HepG2 (cell line): ENCODE measurements around the gene GDF9. TPM values are rescaled to one million over a fixed set of nuclear protein-coding genes. Genes with fewer than 3 reads are reported as not detected.

Source experiments
- ATAC-seq: fragments of 200-7000 bp; cut with Tn5 transposase; 3 replicates; pipeline ENCODE4 v1.9.1; 2020; ENCODE audit warnings: mild to moderate bottlenecking, moderate library complexity
- BruUV-seq: library from RNA; stranded (reverse); fragments of 400-500 nt; replicated peaks from 2 replicates; lab custom pipeline; 2021; lab: Mats Ljungman, UMichigan
- CTCF ChIA-PET: fragments of 300-600 bp; formaldehyde crosslinking; extraction: SDS; loops from one replicate; lab custom pipeline; 2021; ENCODE audit warnings: low total read pairs, inconsistent platforms, low intra/inter-chr PET ratio; lab: Yijun Ruan, JAX
- POLR2A ChIA-PET: fragments of 350-600 bp; sonication (Branson Sonifier 250); formaldehyde crosslinking; loops from one replicate; lab custom pipeline; 2020; ENCODE audit warnings: antibody characterized with exemption, inconsistent platforms; lab: Yijun Ruan, JAX
- DNase-seq: peaks from one replicate; pipeline ENCODE4 v3.0.0-alpha.2; 2015; ENCODE audit warnings: low spot score
- FAIRE-seq: peaks from 3 replicates; lab custom pipeline; 2011; peaks lifted over from hg19 to GRCh38; lab: Jason Lieb, UNC
- H2AFZ ChIP-seq: one replicate; pipeline ENCODE4 v1.6.1; 2011; ENCODE audit warnings: low read length, inconsistent platforms
- H3K27ac ChIP-seq: fragments of 300-600 bp; 3 replicates; pipeline ENCODE4 v1.8.0; 2011; ENCODE audit warnings: mixed run types, mild to moderate bottlenecking, mixed read lengths, low read length, inconsistent platforms; ENCODE audit not compliant: insufficient read depth; ENCODE audit errors: extremely low read length
- H3K27me3 ChIP-seq, 2 experiments: fragments of 200-600 bp in 1 of 2; 2 replicates in 1 of 2; 3 replicates in 1 of 2; pipeline versions ENCODE4 v1.6.0 to v1.8.0; 2011; ENCODE audit warnings: low read length in 2 of 2, mild to moderate bottlenecking in 2 of 2, moderate library complexity in 2 of 2, inconsistent platforms in 1 of 2; ENCODE audit not compliant: insufficient read depth in 2 of 2, control insufficient read depth in 1 of 2
- H3K36me3 ChIP-seq, 2 experiments: fragments of 200-600 bp in 1 of 2; replicated peaks in 1 of 2; 2 replicates in 1 of 2; 3 replicates in 1 of 2; pipeline versions ENCODE4 v1.5.1 to v1.8.0; 2011; ENCODE audit warnings: low read length in 2 of 2, inconsistent platforms in 1 of 2; ENCODE audit not compliant: insufficient read depth in 2 of 2, control insufficient read depth in 1 of 2
- H3K4me1 ChIP-seq: 2 replicates; pipeline ENCODE4 v1.5.1; 2012; ENCODE audit warnings: low read length, inconsistent platforms; ENCODE audit not compliant: insufficient read depth
- H3K4me2 ChIP-seq: 2 replicates; pipeline ENCODE4 v1.6.0; 2011; ENCODE audit warnings: low read depth, low read length, inconsistent platforms
- H3K4me3 ChIP-seq, 3 experiments: fragments of 200-600 bp in 1 of 3; sonication (generic), shearing (Covaris generic) in 1 of 3; replicated peaks in 1 of 3; 2 replicates each; pipeline ENCODE4 v1.5.1; 2011 to 2016; ENCODE audit warnings: low read length in 3 of 3, inconsistent platforms in 2 of 3, low read depth in 2 of 3, mild to moderate bottlenecking in 2 of 3, control low read depth in 1 of 3, mixed read lengths in 1 of 3; ENCODE audit not compliant: insufficient read depth in 1 of 3
- H3K79me2 ChIP-seq: one replicate; pipeline ENCODE4 v1.6.1; 2011; ENCODE audit warnings: low read length, inconsistent platforms; ENCODE audit not compliant: insufficient read depth
- H3K9ac ChIP-seq: 2 replicates; pipeline ENCODE4 v1.6.0; 2011; ENCODE audit warnings: mild to moderate bottlenecking, low read depth, low read length, inconsistent platforms; ENCODE audit not compliant: insufficient read depth
- H3K9me3 ChIP-seq: 2 replicates; pipeline ENCODE4 v1.5.1; 2012; ENCODE audit warnings: mild to moderate bottlenecking, low read length
- H4K20me1 ChIP-seq: 2 replicates; pipeline ENCODE4 v1.6.0; 2011; ENCODE audit warnings: inconsistent platforms, mild to moderate bottlenecking, low read length, moderate library complexity; ENCODE audit not compliant: insufficient read depth
- ETV6 ChIP-seq: sonication (generic); formaldehyde crosslinking; conservative IDR thresholded peaks from 2 replicates; pipeline ENCODE4 v1.4.0; 2020; ENCODE audit warnings: missing genetic modification reagents
- HBP1 ChIP-seq: IDR thresholded peaks from 2 replicates; pipeline ENCODE4 v1.6.1; 2016; ENCODE audit warnings: low read depth, control low read depth
- HDAC6 ChIP-seq: fragments of 200-600 bp; sonication (generic); IDR thresholded peaks from 2 replicates; pipeline ENCODE4 v1.7.0; 2017; ENCODE audit warnings: mild to moderate bottlenecking, antibody characterized with exemption, low read length, low read depth
- JARID2 ChIP-seq: sonication (generic); formaldehyde crosslinking; IDR thresholded peaks from 2 replicates; pipeline ENCODE4 v1.8.1; 2023; ENCODE audit warnings: missing genetic modification reagents, inconsistent platforms; ENCODE audit not compliant: insufficient replicate concordance
- MED8 ChIP-seq: sonication (generic); formaldehyde crosslinking; IDR thresholded peaks from 2 replicates; pipeline ENCODE4 v1.8.1; 2023; ENCODE audit warnings: mild to moderate bottlenecking, missing genetic modification reagents; ENCODE audit not compliant: insufficient replicate concordance
- NFE2L1 ChIP-seq: sonication (generic); formaldehyde crosslinking; IDR thresholded peaks from 2 replicates; pipeline ENCODE4 v1.4.0; 2020; ENCODE audit warnings: missing genetic modification reagents, mild to moderate bottlenecking, borderline replicate concordance
- NFYB ChIP-seq: sonication (generic); formaldehyde crosslinking; IDR thresholded peaks from 2 replicates; pipeline ENCODE4 v1.4.0; 2020; ENCODE audit warnings: missing genetic modification reagents
- PCBP2 ChIP-seq: fragments of 200-400 bp; formaldehyde crosslinking; optimal IDR thresholded peaks from 2 replicates; pipeline ENCODE3; 2018; ENCODE audit warnings: low read length, low read depth; ENCODE audit not compliant: poor library complexity, severe bottlenecking
- TIGD3 ChIP-seq: sonication (generic); formaldehyde crosslinking; IDR thresholded peaks from 2 replicates; pipeline ENCODE4 v1.5.1; 2020; ENCODE audit warnings: mild to moderate bottlenecking, missing genetic modification reagents, borderline replicate concordance
- YEATS4 ChIP-seq: sonication (generic); formaldehyde crosslinking; IDR thresholded peaks from 2 replicates; pipeline ENCODE4 v1.4.0; 2020; ENCODE audit warnings: missing genetic modification reagents, borderline replicate concordance
- YY1 ChIP-seq: IDR thresholded peaks from 2 replicates; pipeline ENCODE4 v1.6.1; 2011; ENCODE audit warnings: low read length, low read depth, moderate library complexity, mild to moderate bottlenecking; ENCODE audit not compliant: insufficient read depth, insufficient replicate concordance
- ZBTB7A ChIP-seq: sonication (generic); formaldehyde crosslinking; IDR thresholded peaks from 2 replicates; pipeline ENCODE4 v1.8.0; 2022; ENCODE audit warnings: mild to moderate bottlenecking, missing genetic modification reagents
- ZFP1 ChIP-seq: IDR thresholded peaks from 2 replicates; pipeline ENCODE4 v1.6.1; 2016
- ZKSCAN1 ChIP-seq: fragments of 150-350 bp; IDR thresholded peaks from 2 replicates; pipeline ENCODE4 v1.6.1; 2014; ENCODE audit warnings: low read length
- ZNF251 ChIP-seq: sonication (generic); formaldehyde crosslinking; IDR thresholded peaks from 2 replicates; pipeline ENCODE4 v1.9.0; 2021; ENCODE audit warnings: mild to moderate bottlenecking, missing genetic modification reagents
- ZNF331 ChIP-seq: sonication (generic); formaldehyde crosslinking; IDR thresholded peaks from 2 replicates; pipeline ENCODE4 v1.4.0; 2020; ENCODE audit warnings: missing genetic modification reagents
- ZNF343 ChIP-seq: sonication (generic); formaldehyde crosslinking; IDR thresholded peaks from 2 replicates; pipeline ENCODE4 v1.4.0; 2020; ENCODE audit warnings: mild to moderate bottlenecking, missing genetic modification reagents
- ZNF362 ChIP-seq: sonication (generic); formaldehyde crosslinking; IDR thresholded peaks from 2 replicates; pipeline ENCODE4 v1.4.0; 2020; ENCODE audit warnings: missing genetic modification reagents, mild to moderate bottlenecking, borderline replicate concordance
- ZNF576 ChIP-seq: sonication (generic); formaldehyde crosslinking; IDR thresholded peaks from 2 replicates; pipeline ENCODE4 v1.4.0; 2020; ENCODE audit warnings: mild to moderate bottlenecking, missing genetic modification reagents
- ZNF615 ChIP-seq: sonication (generic); formaldehyde crosslinking; IDR thresholded peaks from 2 replicates; pipeline ENCODE4 v1.5.0; 2020; ENCODE audit warnings: mild to moderate bottlenecking, missing genetic modification reagents, borderline replicate concordance
- ZNF746 ChIP-seq: sonication (generic); formaldehyde crosslinking; IDR thresholded peaks from 2 replicates; pipeline ENCODE4 v1.8.0; 2022; ENCODE audit warnings: mild to moderate bottlenecking, missing genetic modification reagents
- WGBS: methylation state at CpG from one replicate; pipeline ENCODE4 v1.1.6; 2017; ENCODE audit warnings: low lambda C conversion rate; 5-methylcytosine and 5-hydroxymethylcytosine counted together
- in situ Hi-C: cut with HindIII; loops from 2 replicates; pipeline ENCODE4 v1.10.0; 2017; ENCODE audit warnings: low pct_unique_long_range_greater_than_20kb; ENCODE audit not compliant: extremely low pct_ligation_motif_present
- intact Hi-C: fragments of 100-400 bp; cut with micrococcal nuclease; formaldehyde crosslinking; loops from one replicate; pipeline ENCODE4 v1.10.0; 2022; ENCODE audit not compliant: unreplicated experiment
- polyA plus RNA-seq, 8 experiments: library from polyadenylated mRNA; depleted of rRNA in 3 of 8; stranded (reverse) in 7 of 8; unstranded in 1 of 8; fragments of >200 nt; fragmentation: Illumina TruSeq in 4 of 8; extraction: Trizol in 4 of 8; gene quantifications; 2 replicates each; pipeline versions ENCODE4 v1.2.1 to v1.2.3, GENCODE V29; 2011 to 2016; ENCODE audit warnings: low read depth in 4 of 8, missing spikeins in 1 of 8, mixed read lengths in 1 of 8; ENCODE audit not compliant: insufficient read depth in 1 of 8
- total RNA-seq, 5 experiments: library from RNA; depleted of rRNA; stranded (reverse); fragments of >200 nt; fragmentation: Illumina TruSeq; extraction: Trizol; gene quantifications; 2 replicates each; pipeline ENCODE4 v1.2.3, GENCODE V29; 2016; ENCODE audit warnings: low read depth in 1 of 5

The GDF9 gene
- total and polyA plus RNA-seq, 2 of the 13 experiments (the other 11 are each of a cell fraction or from before 2014, with no cell fraction given): 0.33 to 0.38 TPM

- Histone ChIP-seq H3K4me3 (peak overlapping the region; percentile 10 to 88 (median 39); a peak in 5 of 6 replicates), H3K79me2 (peaks cover 16% of the 10 kb centered on the region), H3K4me2 (peak overlapping the region; percentile 68), H3K9ac (peak overlapping the region; percentile 97), H3K9me3 (no peaks in the 10 kb centered on the region), H2AFZ (no peak overlapping the region), H3K36me3 (peaks cover 0 to 25% of the 10 kb centered on the region in 2 experiments; a peak in 3 of 5 replicates), H3K27me3 (no peaks in the 10 kb centered on the region; a peak in 1 of 5 replicates), H3K4me1 (peaks cover 53% of the 10 kb centered on the region), H3K27ac (peak overlapping the region; percentile 86), H4K20me1 (no peaks in the 10 kb centered on the region)
- WGBS: 52% methylated on average over 27 of the region's 30 CpGs
- DNase-seq (no peak), FAIRE-seq (no peak), ATAC-seq (no peak)
- BruUV-seq: TSS peak; percentile 94
- intact Hi-C loops: loop anchor here (1.0 kb wide), 2 partner anchors 36 to 59 kb away; partner anchors contain the start of gene SHROOM1
- ChIA-PET POLR2A (interaction anchor here (0.7 to 8.7 kb wide), 15 partner anchors 12 to 1104 kb away, joined by 3 to 91 read pairs (median 9); partner anchors contain the start of genes AFF4, HSPA4 and SHROOM1), CTCF (interaction anchor here (0.7 to 2.0 kb wide), 2 partner anchors 36 to 58 kb away, joined by 3 to 9 read pairs; partner anchors contain the start of gene SHROOM1)
- in situ Hi-C loops: no loop called here
- TF ChIP-seq ZFP1 (CRISPR knock-in tag): no peak
- TF ChIP-seq JARID2 (CRISPR knock-in tag): no peak
- no peak for TF ChIP-seq ZNF615 (CRISPR knock-in tag)
- TF ChIP-seq PCBP2: no peak
- no peak; the same call in 1 of the 2 replicates for TF ChIP-seq ETV6 (CRISPR knock-in tag)
- TF ChIP-seq HBP1: no peak
- TF ChIP-seq NFE2L1 (CRISPR knock-in tag): no peak
- no peak for TF ChIP-seq MED8 (CRISPR knock-in tag)
- TF ChIP-seq ZKSCAN1: no peak
- no peak for TF ChIP-seq NFYB (CRISPR knock-in tag)
- no peak for TF ChIP-seq ZNF331 (CRISPR knock-in tag)
- TF ChIP-seq YEATS4: no peak
- TF ChIP-seq HDAC6: no peak
- TF ChIP-seq ZBTB7A (CRISPR knock-in tag): no peak
- TF ChIP-seq ZNF362: no peak
- TF ChIP-seq ZNF251 (CRISPR knock-in tag): no peak
- TF ChIP-seq TIGD3: peak; percentile 65; the same call in 1 of the 2 replicates
- no peak for TF ChIP-seq YY1
- no peak for TF ChIP-seq ZNF343 (CRISPR knock-in tag)
- TF ChIP-seq ZNF576 (CRISPR knock-in tag): no peak
- no peak for TF ChIP-seq ZNF746 (CRISPR knock-in tag)
These were observed 464 bp downstream of the GDF9 start for GRCh38 chr5:132865668-132866341.
